ENCODE measurements around the gene MYOM1.

The MYOM1 gene

DNA sequence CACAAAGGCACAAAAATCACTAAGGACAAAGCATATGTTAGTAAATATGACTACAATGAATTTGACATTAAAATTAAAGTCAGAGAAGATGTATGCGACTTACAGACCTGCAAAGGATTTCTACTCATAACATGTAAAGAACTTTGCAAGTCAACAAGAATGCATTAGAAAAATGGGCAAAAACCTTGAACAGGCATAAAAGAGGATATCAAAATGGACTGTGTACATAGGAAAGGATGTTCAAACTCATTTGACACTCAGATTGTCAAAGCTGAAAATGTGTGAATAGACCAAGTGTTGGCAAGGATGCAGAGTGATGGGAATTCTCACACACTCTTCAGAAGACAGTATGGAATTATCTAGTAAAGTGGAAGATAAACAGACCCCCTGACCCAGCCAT, 94.9 kb downstream of the MYOM1 start:
- Histone ChIP-seq H3K9me3 (ENCODE audit: control insufficient read depth, insufficient read depth, low read length) (no peaks in the 10 kb centered on the region), H3K27ac (ENCODE audit: low read depth, low read length) (no peak overlapping the region), H3F3A (ENCODE audit: control insufficient read depth, insufficient read depth) (no peaks in the 10 kb centered on the region), H3K4me3 (ENCODE audit: low read length) (no peak overlapping the region), H3K9me2 (replicated peaks; ENCODE audit: control insufficient read depth, low read length) (no peaks in the 10 kb centered on the region), H3K4me1 (ENCODE audit: control insufficient read depth, low read length) (peaks cover 10% of the 10 kb centered on the region), H3K79me2 (ENCODE audit: control insufficient read depth, low read length) (no peaks in the 10 kb centered on the region), H3K27me3 (ENCODE audit: control insufficient read depth, low read length) (peaks cover 8% of the 10 kb centered on the region), H3K36me3 (ENCODE audit: control insufficient read depth, low read length) (no peaks in the 10 kb centered on the region), H4K20me1 (ENCODE audit: control insufficient read depth, insufficient read depth, low read depth, low read length) (no peaks in the 10 kb centered on the region), H3K4me2 (ENCODE audit: low read length) (no peak overlapping the region)
- TF ChIP-seq EZH2phosphoT487 (IDR thresholded peaks at IDR 0.05; ENCODE audit: borderline replicate concordance, low read length): no peak
- TF ChIP-seq CTCF (IDR thresholded peaks at IDR 0.05; ENCODE audit: low read depth, low read length, poor library complexity, severe bottlenecking): no peak

- H3K4me1 ChIP-seq (ENCODE audit: control insufficient read depth, low read length): no peaks in the 10 kb centered on the region
- no peak overlapping the region for H3K4me3 ChIP-seq (ENCODE audit: low read length)
- H3K27me3 ChIP-seq (ENCODE audit: control insufficient read depth, low read length): peaks cover 2% of the 10 kb centered on the region; the same call in 1 of the 2 replicates
- no peaks in the 10 kb centered on the region for H3K79me2 ChIP-seq (ENCODE audit: control insufficient read depth, low read length)
- no peaks in the 10 kb centered on the region for H3F3A ChIP-seq (ENCODE audit: control insufficient read depth, insufficient read depth)
- H3K4me2 ChIP-seq (ENCODE audit: low read length): no peak overlapping the region
- no peaks in the 10 kb centered on the region for H4K20me1 ChIP-seq (ENCODE audit: control insufficient read depth, insufficient read depth, low read depth, low read length)
- H3K9me2 ChIP-seq (replicated peaks; ENCODE audit: control insufficient read depth, low read length): no peaks in the 10 kb centered on the region
- H3K9me3 ChIP-seq (ENCODE audit: control insufficient read depth, insufficient read depth, low read length): no peaks in the 10 kb centered on the region
- no peak overlapping the region for H3K27ac ChIP-seq (ENCODE audit: low read depth, low read length)
- H3K36me3 ChIP-seq (ENCODE audit: control insufficient read depth, low read length): no peaks in the 10 kb centered on the region
- TF ChIP-seq EZH2phosphoT487 (IDR thresholded peaks at IDR 0.05; ENCODE audit: borderline replicate concordance, low read length) (no peak), CTCF (IDR thresholded peaks at IDR 0.05; ENCODE audit: low read depth, low read length, poor library complexity, severe bottlenecking) (no peak)
These were observed 96.9 kb downstream of the MYOM1 start for GRCh38 chr18:3122851-3123250.

DNA sequence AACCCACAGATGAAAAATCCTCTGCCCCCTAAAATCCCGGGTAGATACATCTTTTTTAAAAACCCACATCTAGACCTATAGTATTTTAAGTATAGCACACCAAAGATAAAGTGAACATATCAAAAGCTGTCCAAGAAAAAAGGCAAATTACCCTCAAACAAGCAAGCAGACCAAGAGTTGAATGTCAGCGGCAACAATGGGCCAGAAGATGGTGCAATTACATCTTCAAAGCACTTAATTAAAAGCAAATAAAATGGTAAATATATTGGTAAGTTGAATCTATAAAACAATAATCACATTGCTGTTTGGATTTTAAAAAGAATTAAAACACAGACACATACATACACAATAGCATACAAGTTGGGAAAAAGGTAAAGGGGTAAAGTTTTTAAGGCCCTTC, 98.5 kb downstream of the MYOM1 start:
- TF ChIP-seq CTCF (IDR thresholded peaks at IDR 0.05; ENCODE audit: low read depth, low read length, poor library complexity, severe bottlenecking) (peak; percentile 22), EZH2phosphoT487 (IDR thresholded peaks at IDR 0.05; ENCODE audit: borderline replicate concordance, low read length) (no peak)
- no peaks in the 10 kb centered on the region for H3K79me2 ChIP-seq (ENCODE audit: control insufficient read depth, low read length)
- H3K4me1 ChIP-seq (ENCODE audit: control insufficient read depth, low read length): no peaks in the 10 kb centered on the region
- no peaks in the 10 kb centered on the region for H3K9me3 ChIP-seq (ENCODE audit: control insufficient read depth, insufficient read depth, low read length)
- H3K4me2 ChIP-seq (ENCODE audit: low read length): no peak overlapping the region
- no peaks in the 10 kb centered on the region for H3K9me2 ChIP-seq (replicated peaks; ENCODE audit: control insufficient read depth, low read length)
- H3K27me3 ChIP-seq (ENCODE audit: control insufficient read depth, low read length): no peaks in the 10 kb centered on the region
- H4K20me1 ChIP-seq (ENCODE audit: control insufficient read depth, insufficient read depth, low read depth, low read length): no peaks in the 10 kb centered on the region
- H3K4me3 ChIP-seq (ENCODE audit: low read length): no peak overlapping the region
- no peaks in the 10 kb centered on the region for H3K36me3 ChIP-seq (ENCODE audit: control insufficient read depth, low read length)
- H3K27ac ChIP-seq (ENCODE audit: low read depth, low read length): no peak overlapping the region
- H3F3A ChIP-seq (ENCODE audit: control insufficient read depth, insufficient read depth): no peaks in the 10 kb centered on the region

DNA sequence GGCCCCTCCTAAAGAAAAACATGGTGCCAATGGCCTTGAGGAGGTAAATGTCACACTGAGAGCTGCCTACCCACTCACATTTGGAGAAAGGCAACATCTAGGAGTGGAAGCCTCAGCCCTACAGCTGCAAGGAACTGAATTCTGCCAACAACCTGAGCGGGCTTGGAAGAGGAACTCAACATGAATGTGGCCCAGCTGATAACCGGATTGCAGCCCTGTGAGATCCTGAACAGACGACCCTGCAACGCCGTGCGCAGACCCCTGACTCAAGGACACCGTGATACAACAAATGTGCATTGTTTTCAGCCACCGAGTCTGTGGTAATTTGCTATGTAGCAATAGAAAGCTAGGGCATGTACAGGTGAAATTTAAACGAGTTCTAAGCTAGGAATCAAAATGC, 99.4 kb downstream of the MYOM1 start:
- H3F3A ChIP-seq (ENCODE audit: control insufficient read depth, insufficient read depth): no peaks in the 10 kb centered on the region
- no peak overlapping the region for H3K4me2 ChIP-seq (ENCODE audit: low read length)
- H4K20me1 ChIP-seq (ENCODE audit: control insufficient read depth, insufficient read depth, low read depth, low read length): no peaks in the 10 kb centered on the region
- H3K79me2 ChIP-seq (ENCODE audit: control insufficient read depth, low read length): no peaks in the 10 kb centered on the region
- H3K9me3 ChIP-seq (ENCODE audit: control insufficient read depth, insufficient read depth, low read length): no peaks in the 10 kb centered on the region
- no peaks in the 10 kb centered on the region for H3K9me2 ChIP-seq (replicated peaks; ENCODE audit: control insufficient read depth, low read length)
- no peak for TF ChIP-seq CTCF (IDR thresholded peaks at IDR 0.05; ENCODE audit: low read depth, low read length, poor library complexity, severe bottlenecking)
- TF ChIP-seq EZH2phosphoT487 (IDR thresholded peaks at IDR 0.05; ENCODE audit: borderline replicate concordance, low read length): no peak
- no peaks in the 10 kb centered on the region for H3K36me3 ChIP-seq (ENCODE audit: control insufficient read depth, low read length)
- no peak overlapping the region for H3K4me3 ChIP-seq (ENCODE audit: low read length)
- H3K27ac ChIP-seq (ENCODE audit: low read depth, low read length): no peak overlapping the region
- no peaks in the 10 kb centered on the region for H3K4me1 ChIP-seq (ENCODE audit: control insufficient read depth, low read length)
- no peaks in the 10 kb centered on the region for H3K27me3 ChIP-seq (ENCODE audit: control insufficient read depth, low read length)

All from DOHH2 (cell line).